Measurements from ENCODE around the gene KLHL36. TPM values are rescaled to one million over a fixed set of nuclear protein-coding genes. Genes with fewer than 3 reads are reported as not detected.

The KLHL36 gene
- total RNA-seq, 1 experiment from 2014 or later = 56.1 TPM

DNA sequence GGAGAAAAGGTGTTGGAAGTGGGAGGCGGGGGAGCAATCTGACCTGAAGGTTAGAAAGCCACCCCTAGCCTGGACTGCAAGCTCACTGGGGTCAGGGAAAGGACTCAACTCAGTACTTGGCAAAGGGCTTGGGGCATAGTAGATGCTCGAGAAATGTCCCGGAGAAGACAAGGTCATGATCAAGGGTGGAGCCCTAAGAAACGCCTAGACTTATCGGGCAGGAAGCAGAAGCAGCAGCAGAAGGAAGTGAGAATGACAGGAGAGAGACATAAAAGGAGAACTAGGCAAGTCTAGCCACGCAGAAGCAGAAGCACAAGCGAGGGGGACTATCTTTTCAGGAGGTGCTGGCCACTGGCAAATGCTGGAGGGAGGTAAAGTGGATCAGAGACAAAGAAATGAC, 40.6 kb upstream of the KLHL36 start:
- H3K4me3 Mint-ChIP-seq = no peak overlapping the region

GRCh38 chr16:84608282-84608681, 40.0 kb upstream of the KLHL36 start:
- TF ChIP-seq JAZF1 (CRISPR knock-in tag; IDR thresholded peaks at IDR 0.05) (no peak), ETV6 (CRISPR knock-in tag; IDR thresholded peaks at IDR 0.05) (no peak), ZNF232 (CRISPR knock-in tag; IDR thresholded peaks at IDR 0.05) (no peak)
- TF ChIP-seq, protein P1, sequence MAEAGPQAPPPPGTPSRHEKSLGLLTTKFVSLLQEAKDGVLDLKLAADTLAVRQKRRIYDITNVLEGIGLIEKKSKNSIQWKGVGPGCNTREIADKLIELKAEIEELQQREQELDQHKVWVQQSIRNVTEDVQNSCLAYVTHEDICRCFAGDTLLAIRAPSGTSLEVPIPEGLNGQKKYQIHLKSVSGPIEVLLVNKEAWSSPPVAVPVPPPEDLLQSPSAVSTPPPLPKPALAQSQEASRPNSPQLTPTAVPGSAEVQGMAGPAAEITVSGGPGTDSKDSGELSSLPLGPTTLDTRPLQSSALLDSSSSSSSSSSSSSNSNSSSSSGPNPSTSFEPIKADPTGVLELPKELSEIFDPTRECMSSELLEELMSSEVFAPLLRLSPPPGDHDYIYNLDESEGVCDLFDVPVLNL (CRISPR knock-in tag; IDR thresholded peaks at IDR 0.05; ENCODE audit: borderline replicate concordance, low read depth) = no peak
- Mint-ChIP-seq H3K36me3 (peaks cover 27% of the 10 kb centered on the region), H3K4me3 (no peak overlapping the region), H3K4me1 (peaks cover 17% of the 10 kb centered on the region), H3K27ac (no peak overlapping the region), H3K9me3 (peaks cover 8% of the 10 kb centered on the region), H3K27me3 (ENCODE audit: low read depth) (no peaks in the 10 kb centered on the region)
- ATAC-seq (no peak), DNase-seq (ENCODE audit: low spot score) (no peak)
- ChIA-PET POLR2A (no interaction called here), CTCF (interaction anchor here (1.1 kb wide), 1 partner anchor 101 kb away, joined by 3 read pairs; no protein-coding TSS in a partner anchor)

More for the DNA sequence above, 40.6 kb upstream of the KLHL36 start:
- no peak for ATAC-seq
- H3K4me1 Mint-ChIP-seq = peaks cover 21% of the 10 kb centered on the region
- CTCF ChIA-PET = interaction anchor here (1.1 kb wide), 1 partner anchor 101 kb away, joined by 3 read pairs; no protein-coding TSS in a partner anchor
- H3K9me3 Mint-ChIP-seq = peaks cover 8% of the 10 kb centered on the region
- H3K27me3 Mint-ChIP-seq (ENCODE audit: low read depth) = no peaks in the 10 kb centered on the region
- no peak for TF ChIP-seq OVOL2 (CRISPR knock-in tag; IDR thresholded peaks at IDR 0.05; ENCODE audit: borderline replicate concordance)
- no peak for TF ChIP-seq FOXP1 (CRISPR knock-in tag; IDR thresholded peaks at IDR 0.05; ENCODE audit: borderline replicate concordance)
- no peak for TF ChIP-seq TEAD1 (CRISPR knock-in tag; IDR thresholded peaks at IDR 0.05)
- no peak for DNase-seq (ENCODE audit: low spot score)
- POLR2A ChIA-PET = no interaction called here
- H3K27ac Mint-ChIP-seq = no peak overlapping the region
- H3K36me3 Mint-ChIP-seq = peaks cover 27% of the 10 kb centered on the region

DNA sequence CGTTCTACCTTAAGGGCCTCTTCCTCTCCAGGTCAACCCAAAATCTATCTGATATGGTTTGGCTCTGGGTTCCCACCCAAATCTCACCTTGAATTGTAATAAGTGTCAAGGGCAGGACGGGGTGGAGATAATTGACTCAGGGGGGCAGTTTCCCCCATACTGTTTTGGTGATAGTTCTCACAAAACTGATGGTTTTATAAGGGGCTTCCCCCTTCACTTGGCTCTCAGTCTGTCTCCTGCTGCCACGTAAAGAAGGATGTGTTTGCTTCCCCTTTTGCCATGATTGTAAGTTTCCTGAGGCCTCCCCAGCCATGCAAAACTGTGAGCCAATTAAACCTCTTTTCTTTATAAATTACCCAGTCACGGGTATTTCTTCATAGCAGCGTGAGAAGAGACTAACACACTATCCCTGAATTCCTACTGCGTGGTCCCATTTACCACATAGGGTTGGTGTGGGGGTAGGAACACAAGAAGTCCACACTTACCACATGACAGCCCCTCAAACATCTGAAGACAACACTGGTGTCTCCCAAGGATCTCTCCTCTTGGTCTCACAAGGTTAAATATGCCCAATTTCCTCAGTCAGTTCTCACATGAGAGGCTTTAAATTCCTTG, 38.6 kb upstream of the KLHL36 start:
- peaks cover 27% of the 10 kb centered on the region for H3K36me3 Mint-ChIP-seq
- ChIA-PET POLR2A (no interaction called here), CTCF (no interaction called here)
- peaks cover 8% of the 10 kb centered on the region for H3K9me3 Mint-ChIP-seq
- ATAC-seq = no peak
- no peak for TF ChIP-seq NFATC4 (CRISPR knock-in tag; IDR thresholded peaks at IDR 0.05)
- no peak for TF ChIP-seq NR2C2 (CRISPR knock-in tag; IDR thresholded peaks at IDR 0.05)
- H3K4me3 Mint-ChIP-seq = no peak overlapping the region
- H3K27ac Mint-ChIP-seq = no peak overlapping the region
- peaks cover 14% of the 10 kb centered on the region for H3K4me1 Mint-ChIP-seq
- DNase-seq (ENCODE audit: low spot score) = no peak
- no peaks in the 10 kb centered on the region for H3K27me3 Mint-ChIP-seq (ENCODE audit: low read depth)

DNA sequence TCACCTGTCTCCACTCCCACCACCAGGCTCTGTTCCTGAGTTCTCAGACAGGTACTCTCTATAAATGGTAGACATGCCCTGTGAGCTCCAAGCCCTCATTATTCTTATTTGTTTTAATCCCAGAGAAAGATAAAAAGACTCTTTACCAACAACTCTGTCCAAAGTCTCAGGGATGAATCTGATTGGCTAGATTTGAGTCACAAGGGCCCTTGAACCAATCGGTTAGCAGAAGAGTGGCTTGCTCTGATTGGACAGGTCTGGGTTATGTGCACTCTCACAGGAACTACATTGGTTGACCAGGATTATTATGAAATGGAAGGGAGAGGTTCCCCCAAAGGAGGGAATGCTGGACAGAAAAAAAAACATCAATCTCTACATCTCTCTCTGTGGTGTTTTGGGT, 37.9 kb upstream of the KLHL36 start:
- ChIA-PET POLR2A (interaction anchor here (0.6 kb wide), 1 partner anchor 12 kb away, joined by 5 read pairs; no protein-coding TSS in a partner anchor), CTCF (no interaction called here)
- no peak overlapping the region for H3K4me3 Mint-ChIP-seq
- DNase-seq (ENCODE audit: low spot score) (no peak), ATAC-seq (no peak)
- no peaks in the 10 kb centered on the region for H3K27me3 Mint-ChIP-seq (ENCODE audit: low read depth)
- peaks cover 14% of the 10 kb centered on the region for H3K4me1 Mint-ChIP-seq
- H3K36me3 Mint-ChIP-seq = peaks cover 25% of the 10 kb centered on the region
- no peak for TF ChIP-seq MYBL2 (CRISPR knock-in tag; IDR thresholded peaks at IDR 0.05)
- TF ChIP-seq, protein P2, sequence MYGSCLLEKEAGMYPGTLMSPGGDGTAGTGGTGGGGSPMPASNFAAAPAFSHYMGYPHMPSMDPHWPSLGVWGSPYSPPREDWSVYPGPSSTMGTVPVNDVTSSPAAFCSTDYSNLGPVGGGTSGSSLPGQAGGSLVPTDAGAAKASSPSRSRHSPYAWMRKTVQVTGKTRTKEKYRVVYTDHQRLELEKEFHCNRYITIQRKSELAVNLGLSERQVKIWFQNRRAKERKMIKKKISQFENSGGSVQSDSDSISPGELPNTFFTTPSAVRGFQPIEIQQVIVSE (CRISPR knock-in tag; IDR thresholded peaks at IDR 0.05; ENCODE audit: borderline replicate concordance) = no peak
- no peak overlapping the region for H3K27ac Mint-ChIP-seq
- H3K9me3 Mint-ChIP-seq = peaks cover 6% of the 10 kb centered on the region

- no peak overlapping the region for H3K27ac Mint-ChIP-seq
- no peaks in the 10 kb centered on the region for H3K27me3 Mint-ChIP-seq (ENCODE audit: low read depth)
- peaks cover 20% of the 10 kb centered on the region for H3K4me1 Mint-ChIP-seq
- POLR2A ChIA-PET = interaction anchor here (0.6 kb wide), 1 partner anchor 11 kb away, joined by 5 read pairs; no protein-coding TSS in a partner anchor
- no peak overlapping the region for H3K4me3 Mint-ChIP-seq
- ATAC-seq = no peak
- no peak for DNase-seq (ENCODE audit: low spot score)
- peaks cover 20% of the 10 kb centered on the region for H3K36me3 Mint-ChIP-seq
- CTCF ChIA-PET = interaction anchor here (1.9 kb wide), 1 partner anchor 105 kb away, joined by 4 read pairs; no protein-coding TSS in a partner anchor
- no peaks in the 10 kb centered on the region for H3K9me3 Mint-ChIP-seq
- TF ChIP-seq ZNF396 (CRISPR knock-in tag; IDR thresholded peaks at IDR 0.05; ENCODE audit: borderline replicate concordance) (no peak), ZNF317 (CRISPR knock-in tag; IDR thresholded peaks at IDR 0.05; ENCODE audit: borderline replicate concordance, low read depth) (no peak), CREM (CRISPR knock-in tag; IDR thresholded peaks at IDR 0.05) (no peak), GABPB1 (CRISPR knock-in tag; IDR thresholded peaks at IDR 0.05) (no peak), ATF3 (CRISPR knock-in tag; conservative IDR thresholded peaks at IDR 0.05) (no peak), RELA (CRISPR knock-in tag; IDR thresholded peaks at IDR 0.05; ENCODE audit: borderline replicate concordance) (no peak), JUN (CRISPR knock-in tag; IDR thresholded peaks at IDR 0.05) (no peak), PRRX2 (CRISPR knock-in tag; IDR thresholded peaks at IDR 0.05) (no peak), GTF2I (CRISPR knock-in tag; conservative IDR thresholded peaks at IDR 0.05) (no peak), MXD4 (CRISPR knock-in tag; IDR thresholded peaks at IDR 0.05; ENCODE audit: borderline replicate concordance) (no peak)
- TF ChIP-seq, protein P3, sequence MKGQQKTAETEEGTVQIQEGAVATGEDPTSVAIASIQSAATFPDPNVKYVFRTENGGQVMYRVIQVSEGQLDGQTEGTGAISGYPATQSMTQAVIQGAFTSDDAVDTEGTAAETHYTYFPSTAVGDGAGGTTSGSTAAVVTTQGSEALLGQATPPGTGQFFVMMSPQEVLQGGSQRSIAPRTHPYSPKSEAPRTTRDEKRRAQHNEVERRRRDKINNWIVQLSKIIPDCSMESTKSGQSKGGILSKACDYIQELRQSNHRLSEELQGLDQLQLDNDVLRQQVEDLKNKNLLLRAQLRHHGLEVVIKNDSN (CRISPR knock-in tag; IDR thresholded peaks at IDR 0.05) = no peak
- TF ChIP-seq, protein P2 (CRISPR knock-in tag; IDR thresholded peaks at IDR 0.05; ENCODE audit: borderline replicate concordance) = no peak
- TF ChIP-seq, protein P4, sequence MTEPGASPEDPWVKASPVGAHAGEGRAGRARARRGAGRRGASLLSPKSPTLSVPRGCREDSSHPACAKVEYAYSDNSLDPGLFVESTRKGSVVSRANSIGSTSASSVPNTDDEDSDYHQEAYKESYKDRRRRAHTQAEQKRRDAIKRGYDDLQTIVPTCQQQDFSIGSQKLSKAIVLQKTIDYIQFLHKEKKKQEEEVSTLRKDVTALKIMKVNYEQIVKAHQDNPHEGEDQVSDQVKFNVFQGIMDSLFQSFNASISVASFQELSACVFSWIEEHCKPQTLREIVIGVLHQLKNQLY (CRISPR knock-in tag; IDR thresholded peaks at IDR 0.05) = no peak
These were observed 37.3 kb upstream of the KLHL36 start for GRCh38 chr16:84611041-84611440.
